ENCODE data around the gene PSTPIP1. TPM values are rescaled to one million over a fixed set of nuclear protein-coding genes. Genes with fewer than 3 reads are reported as not detected.

PSTPIP1 gene
- polyA plus RNA-seq, 6 donors from 2014 or later, result 15.6 to 34.1 (median 24.1) TPM

DNA sequence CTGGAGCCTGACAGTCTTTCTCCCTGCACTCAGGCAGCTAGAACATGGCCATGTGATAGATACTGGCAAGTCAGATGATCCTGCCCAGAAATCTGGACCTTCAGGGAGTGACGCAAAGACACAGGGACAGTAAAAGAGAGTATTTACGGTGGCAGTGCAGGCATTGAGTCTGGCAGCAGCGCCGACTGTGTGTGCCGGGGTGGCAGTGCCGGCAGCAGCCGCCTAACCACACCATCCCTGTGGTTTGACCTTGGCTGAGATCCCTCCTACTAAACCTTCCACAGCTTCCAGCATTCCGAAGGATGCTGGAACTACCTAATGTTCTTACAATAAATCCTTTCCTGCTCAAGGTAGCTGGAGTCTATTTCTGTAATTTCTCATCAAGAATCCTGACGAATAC lies 80.6 kb downstream of the PSTPIP1 start:
- peaks cover 6 to 27% (median 12%) of the 10 kb centered on the region in 3 donors for H3K4me1 Mint-ChIP-seq
- H3K4me3 Mint-ChIP-seq, result no peak overlapping the region
- DNase-seq (no peak), ATAC-seq (ENCODE audit: low read depth in 2 of 2) (no peak)
- no peak overlapping the region for H3K27ac Mint-ChIP-seq
- no peaks in the 10 kb centered on the region for H3K36me3 Mint-ChIP-seq
- no peaks in the 10 kb centered on the region for H3K9me3 Mint-ChIP-seq
- H3K27me3 Mint-ChIP-seq, result no peaks in the 10 kb centered on the region

DNA sequence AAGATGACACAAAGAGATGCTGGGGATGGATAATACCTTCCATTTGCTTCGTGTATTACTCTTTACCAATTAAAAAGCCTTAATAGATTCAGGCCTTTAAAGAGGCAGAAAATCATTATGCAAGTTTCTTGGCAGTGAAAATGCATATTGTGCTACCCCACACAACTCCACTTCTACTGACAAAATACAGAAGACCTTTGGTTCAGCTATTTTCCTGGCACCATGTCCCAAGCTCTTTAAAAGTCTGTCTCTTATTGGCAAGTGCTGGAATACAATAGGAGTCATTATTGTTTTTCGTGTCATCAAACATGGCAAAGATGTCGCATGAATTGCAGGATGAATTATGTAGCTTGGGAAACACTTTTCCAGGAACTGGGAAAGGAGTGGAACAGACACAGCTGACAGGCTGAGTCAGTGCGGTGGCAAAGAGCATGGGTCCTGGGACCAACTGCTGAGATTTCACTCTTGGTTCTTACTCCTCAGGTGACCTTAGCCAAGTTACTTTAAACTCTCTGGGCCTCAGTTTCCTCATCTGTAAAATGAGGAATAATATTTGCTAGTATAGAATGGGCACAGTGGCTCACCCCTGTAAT lies 81.5 kb downstream of the PSTPIP1 start:
- H3K4me1 Mint-ChIP-seq, result peaks cover 8 to 27% (median 13%) of the 10 kb centered on the region in 3 donors
- H3K27ac Mint-ChIP-seq, result no peak overlapping the region
- no peaks in the 10 kb centered on the region for H3K27me3 Mint-ChIP-seq
- no peak for ATAC-seq (ENCODE audit: low read depth in 2 of 2)
- H3K36me3 Mint-ChIP-seq, result no peaks in the 10 kb centered on the region
- no peaks in the 10 kb centered on the region for H3K9me3 Mint-ChIP-seq
- DNase-seq, result no peak
- no peak overlapping the region for H3K4me3 Mint-ChIP-seq

DNA sequence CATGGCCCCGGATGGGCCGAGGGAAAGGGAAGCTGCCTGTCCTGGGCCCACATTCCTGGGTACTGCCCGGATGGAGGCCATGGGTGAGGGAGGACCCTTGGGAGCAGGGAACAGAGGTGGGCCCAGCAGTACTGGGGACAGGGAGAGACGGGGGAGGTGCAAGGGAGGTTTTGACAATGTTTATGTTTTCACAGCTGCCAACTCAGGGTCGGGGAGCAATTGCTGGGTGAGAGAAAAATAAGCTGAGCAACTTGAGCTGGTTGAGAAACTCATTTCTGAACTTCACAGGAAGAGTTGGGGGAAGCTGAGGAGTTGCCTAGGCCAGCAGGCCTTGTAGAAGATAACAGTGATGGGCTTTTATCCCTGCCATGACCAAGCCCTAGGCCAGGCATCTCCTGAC lies 87.0 kb downstream of the PSTPIP1 start:
- H3K36me3 Mint-ChIP-seq, result no peaks in the 10 kb centered on the region
- no peaks in the 10 kb centered on the region for H3K9me3 Mint-ChIP-seq
- H3K27ac Mint-ChIP-seq, result peak overlapping the region in 5 of 6 donors; percentile 20 to 85 (median 59)
- H3K27me3 Mint-ChIP-seq, result no peaks in the 10 kb centered on the region
- ATAC-seq (ENCODE audit: low read depth in 2 of 2) (no peak), DNase-seq (no peak)
- H3K4me3 Mint-ChIP-seq, result peak overlapping the region in 7 of 8 donors; percentile 24 to 81 (median 52)
- H3K4me1 Mint-ChIP-seq, result peaks cover 43 to 55% (median 54%) of the 10 kb centered on the region in 3 donors

DNA sequence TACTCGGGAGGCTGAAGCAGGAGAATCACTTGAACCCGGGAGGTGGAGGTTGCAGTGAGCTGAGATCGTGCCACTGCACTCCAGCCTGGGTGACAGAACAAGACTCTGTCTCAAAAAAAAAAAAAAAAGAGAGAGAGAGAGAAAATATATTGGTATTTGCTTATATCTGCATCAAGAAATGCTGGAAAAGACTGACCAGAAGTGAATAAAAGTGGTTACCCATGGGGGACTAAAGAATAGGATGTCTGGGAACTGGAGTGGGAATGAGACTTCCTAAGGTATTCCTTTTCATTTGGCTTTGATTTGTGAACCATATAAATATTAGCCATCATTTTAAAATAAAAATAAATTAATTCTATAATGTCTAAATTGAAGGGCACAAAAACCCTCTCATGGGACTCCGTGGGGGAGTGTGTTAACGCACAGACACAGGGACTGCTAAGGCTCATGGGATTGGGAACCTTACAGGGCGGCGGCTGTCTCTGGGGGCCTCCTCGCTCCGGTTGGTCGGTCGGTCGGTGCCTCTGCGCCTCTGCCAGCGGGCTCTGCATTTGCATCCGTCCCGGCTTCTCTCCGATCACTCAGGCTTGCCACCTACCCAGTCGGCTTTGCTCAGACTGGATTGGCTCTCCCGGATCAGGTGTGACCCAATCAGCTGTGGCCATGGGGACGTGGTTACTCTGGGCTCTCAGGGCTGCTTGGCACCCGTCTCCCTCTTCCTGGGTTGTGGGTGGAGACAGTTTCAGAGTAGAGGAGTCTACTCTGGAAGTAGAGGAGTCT lies 88.6 kb downstream of the PSTPIP1 start:
- ATAC-seq (ENCODE audit: low read depth in 2 of 2), result peak; percentile 96 to 97
- peak; percentile 84 for DNase-seq
- H3K9me3 Mint-ChIP-seq, result no peaks in the 10 kb centered on the region
- no peaks in the 10 kb centered on the region for H3K27me3 Mint-ChIP-seq
- peak overlapping the region; percentile 79 to 97 (median 92) for H3K27ac Mint-ChIP-seq
- no peaks in the 10 kb centered on the region for H3K36me3 Mint-ChIP-seq
- peak overlapping the region; percentile 0 to 83 (median 77) for H3K4me3 Mint-ChIP-seq
- H3K4me1 Mint-ChIP-seq, result peaks cover 43 to 59% (median 58%) of the 10 kb centered on the region in 3 donors

DNA sequence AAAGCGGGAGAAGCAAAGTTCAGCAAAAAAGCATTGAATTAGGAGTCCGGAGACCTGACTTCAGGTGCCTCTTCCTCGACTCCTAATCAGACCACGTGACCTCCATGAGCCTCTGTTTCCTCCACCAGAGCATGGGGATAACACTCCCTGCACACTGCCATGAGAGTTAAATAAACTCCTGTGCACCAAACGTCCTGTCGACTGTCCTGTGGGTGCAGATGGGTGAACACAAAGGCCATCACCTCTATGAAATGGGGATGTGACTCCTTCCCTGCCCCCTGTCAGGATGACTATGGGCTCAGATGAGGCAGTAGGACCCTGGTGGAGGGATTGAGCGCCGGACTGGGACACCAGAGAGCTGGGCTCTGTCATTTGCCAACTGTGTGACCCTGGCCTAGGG lies 89.5 kb downstream of the PSTPIP1 start:
- ATAC-seq (ENCODE audit: low read depth in 2 of 2), result no peak
- H3K36me3 Mint-ChIP-seq, result no peaks in the 10 kb centered on the region
- no peak for DNase-seq
- peak overlapping the region in 6 of 8 donors; percentile 6 to 83 (median 77) for H3K4me3 Mint-ChIP-seq
- H3K27me3 Mint-ChIP-seq, result no peaks in the 10 kb centered on the region
- H3K9me3 Mint-ChIP-seq, result no peaks in the 10 kb centered on the region
- H3K27ac Mint-ChIP-seq, result peak overlapping the region; percentile 76 to 97 (median 90)
- peaks cover 43 to 59% (median 58%) of the 10 kb centered on the region in 3 donors for H3K4me1 Mint-ChIP-seq

DNA sequence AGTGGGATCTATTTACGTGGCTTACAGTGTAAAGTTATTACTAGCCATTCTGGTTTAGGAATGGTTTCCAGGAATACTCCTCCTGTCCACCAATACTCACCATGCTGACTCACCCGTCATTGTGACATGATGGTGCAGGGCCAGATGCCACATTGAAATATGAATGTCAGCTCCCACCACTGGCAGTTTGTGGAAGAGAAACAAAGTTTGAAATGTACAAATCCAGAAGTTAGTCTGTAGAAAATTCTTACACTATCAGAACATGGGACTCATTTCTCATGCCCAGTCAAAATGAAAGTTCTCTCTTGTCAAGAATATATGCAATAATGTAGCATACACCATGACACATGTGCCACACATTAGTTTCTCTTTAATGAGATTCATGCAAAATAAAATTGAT lies 90.4 kb downstream of the PSTPIP1 start:
- ATAC-seq (ENCODE audit: low read depth in 2 of 2), result no peak
- peaks cover 43 to 61% (median 58%) of the 10 kb centered on the region in 3 donors for H3K4me1 Mint-ChIP-seq

More for the DNA sequence above, 90.4 kb downstream of the PSTPIP1 start:
- peak overlapping the region; percentile 53 to 97 (median 83) for H3K27ac Mint-ChIP-seq
- H3K4me3 Mint-ChIP-seq, result peak overlapping the region in 4 of 8 donors; percentile 5 to 74 (median 36)
- no peaks in the 10 kb centered on the region for H3K27me3 Mint-ChIP-seq
- peaks cover 0 to 2% (median 0%) of the 10 kb centered on the region in 7 donors for H3K9me3 Mint-ChIP-seq
- DNase-seq, result no peak
- no peaks in the 10 kb centered on the region for H3K36me3 Mint-ChIP-seq

Other genes starting within 250 kb of the PSTPIP1 start
- gene SCAPER, start 89.8 kb upstream of the PSTPIP1 start, polyA plus RNA-seq (ENCODE audit: low read depth in 6 of 6), result 10 to 100 TPM; 11.2 to 38.5 (median 19.0) TPM
- gene RCN2, start 63.4 kb upstream of the PSTPIP1 start, polyA plus RNA-seq (ENCODE audit: low read depth in 6 of 6), result 10 to 100 TPM; 54.0 to 79.2 (median 61.9) TPM
- 100 to 1,000 TPM; 418 to 685 (median 569) TPM for gene TSPAN3, start 76.0 kb downstream of the PSTPIP1 start, polyA plus RNA-seq (ENCODE audit: low read depth in 6 of 6)